Mucosa of descending colon (tissue), 3 donors: ENCODE measurements around the gene DBNL. TPM values are rescaled to one million over a fixed set of nuclear protein-coding genes. Genes with fewer than 3 reads are reported as not detected.

ENCODE experiments used
- ATAC-seq: fragments of 200-7000 bp; cut with Tn5 transposase; one replicate; pipeline ENCODE4 v1.9.1; 2020; ENCODE audit warnings: mild to moderate bottlenecking, moderate library complexity
- DNase-seq, 3 donors: peaks; one replicate each; pipeline ENCODE4 v3.0.0-alpha.2; 2020
- H3K36me3 ChIP-seq: fragments of 200-600 bp; one replicate; pipeline ENCODE4 v1.8.0; 2021; ENCODE audit warnings: low read depth, mild to moderate bottlenecking
- H3K4me1 ChIP-seq: fragments of 200-600 bp; one replicate; pipeline ENCODE4 v1.8.0; 2021; ENCODE audit warnings: low read depth, mild to moderate bottlenecking
- H3K4me3 ChIP-seq: fragments of 200-600 bp; one replicate; pipeline ENCODE4 v1.8.0; 2021; ENCODE audit warnings: mild to moderate bottlenecking
- H3K9me3 ChIP-seq: fragments of 200-600 bp; one replicate; pipeline ENCODE4 v1.8.0; 2021; ENCODE audit warnings: mild to moderate bottlenecking
- intact Hi-C, 2 donors: fragments of 100-400 bp; cut with DNase I in 1 of 2; cut with micrococcal nuclease in 1 of 2; formaldehyde crosslinking; loops; one replicate each; pipeline versions ENCODE4 v1.11.0 to v1.11.1; 2022; cut with DNase I, micrococcal nuclease
- total RNA-seq, 3 donors: library from RNA; stranded (reverse); fragmentation: NEBNext Ultra II Directional in 2 of 3; extraction: Animal tissue kit (Norgen Biotek cat#: 25700) in 2 of 3; gene quantifications; one replicate each; pipeline versions ENCODE4 v1.2.1 to v1.2.4, GENCODE V29; 2021 to 2023
- TF ChIP-seq, protein P1 (sequence below): fragments of 200-600 bp; IDR thresholded peaks from one replicate; pipeline ENCODE4 v1.8.0; 2022; ENCODE audit warnings: antibody characterized with exemption, mild to moderate bottlenecking
- donor health status: DM: no; HTN: no; CAD: no; lungs with moderate emphysema.
- donor health status: DM: no; HTN: no; CAD: no.
- donor health status: DM: no; HTN: yes; CAD: no.

The DBNL gene
- total RNA-seq, 3 donors from 2014 or later, result 84.2 to 91.2 (median 89.8) TPM

DNA sequence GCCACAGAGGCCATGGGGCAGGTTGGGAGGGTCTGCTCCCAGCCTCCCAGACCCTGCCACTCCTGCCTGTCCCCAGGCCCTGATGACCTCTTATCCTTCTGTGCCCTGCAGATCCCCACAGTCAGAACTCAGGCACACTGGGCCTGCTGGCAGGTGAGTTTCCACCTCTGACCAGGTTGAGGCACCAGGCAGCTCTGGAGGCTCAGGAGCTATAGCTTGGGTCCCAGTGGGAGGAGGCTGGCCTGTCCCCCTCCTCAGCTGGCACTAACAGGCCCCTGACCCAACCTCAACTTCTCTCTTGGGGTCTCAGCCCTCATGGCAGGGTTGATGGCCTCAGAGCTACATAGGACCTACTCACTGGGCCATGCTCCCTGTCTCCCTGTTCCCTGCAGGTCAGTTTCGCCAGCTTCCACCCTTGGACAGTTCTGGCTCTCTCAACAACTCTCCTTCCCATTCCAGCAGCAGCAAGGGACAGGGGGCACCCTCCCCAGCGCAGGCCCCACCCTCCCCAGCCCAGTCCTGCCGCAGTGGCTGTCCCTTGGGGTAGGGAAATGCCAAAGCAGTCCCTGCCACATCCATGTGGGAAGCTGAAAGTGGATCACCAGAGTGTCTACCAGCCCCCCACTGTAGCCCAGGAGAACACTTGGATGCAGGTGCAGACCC lies 56.9 kb downstream of the DBNL start:
- intact Hi-C loops, result no loop called here
- Histone ChIP-seq H3K4me1 (no peaks in the 10 kb centered on the region), H3K36me3 (no peaks in the 10 kb centered on the region), H3K4me3 (no peak overlapping the region), H3K9me3 (no peaks in the 10 kb centered on the region)
- ATAC-seq (no peak), DNase-seq (peak in 1 of 3 donors; percentile 23)
- TF ChIP-seq, protein P1, sequence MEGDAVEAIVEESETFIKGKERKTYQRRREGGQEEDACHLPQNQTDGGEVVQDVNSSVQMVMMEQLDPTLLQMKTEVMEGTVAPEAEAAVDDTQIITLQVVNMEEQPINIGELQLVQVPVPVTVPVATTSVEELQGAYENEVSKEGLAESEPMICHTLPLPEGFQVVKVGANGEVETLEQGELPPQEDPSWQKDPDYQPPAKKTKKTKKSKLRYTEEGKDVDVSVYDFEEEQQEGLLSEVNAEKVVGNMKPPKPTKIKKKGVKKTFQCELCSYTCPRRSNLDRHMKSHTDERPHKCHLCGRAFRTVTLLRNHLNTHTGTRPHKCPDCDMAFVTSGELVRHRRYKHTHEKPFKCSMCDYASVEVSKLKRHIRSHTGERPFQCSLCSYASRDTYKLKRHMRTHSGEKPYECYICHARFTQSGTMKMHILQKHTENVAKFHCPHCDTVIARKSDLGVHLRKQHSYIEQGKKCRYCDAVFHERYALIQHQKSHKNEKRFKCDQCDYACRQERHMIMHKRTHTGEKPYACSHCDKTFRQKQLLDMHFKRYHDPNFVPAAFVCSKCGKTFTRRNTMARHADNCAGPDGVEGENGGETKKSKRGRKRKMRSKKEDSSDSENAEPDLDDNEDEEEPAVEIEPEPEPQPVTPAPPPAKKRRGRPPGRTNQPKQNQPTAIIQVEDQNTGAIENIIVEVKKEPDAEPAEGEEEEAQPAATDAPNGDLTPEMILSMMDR, result no peak

- no peak overlapping the region for H3K4me3 ChIP-seq
- H3K36me3 ChIP-seq, result no peaks in the 10 kb centered on the region
- ATAC-seq (no peak), DNase-seq (peak in 1 of 3 donors; percentile 14)
- H3K9me3 ChIP-seq, result no peaks in the 10 kb centered on the region
- H3K4me1 ChIP-seq, result no peaks in the 10 kb centered on the region
- intact Hi-C loops, result no loop called here
- TF ChIP-seq, protein P1, result no peak
Observed at GRCh38 chr7:44101966-44102845, 57.7 kb downstream of the DBNL start.

- H3K36me3 ChIP-seq, result no peaks in the 10 kb centered on the region
- TF ChIP-seq, protein P1, result no peak
- intact Hi-C loops, result no loop called here
Observed at GRCh38 chr7:44102846-44103565, 58.5 kb downstream of the DBNL start.

GRCh38 chr7:44103566-44103922 lies 59.0 kb downstream of the DBNL start:
- no peak for ATAC-seq
- DNase-seq, result peak in 1 of 3 donors; percentile 16
- TF ChIP-seq, protein P1, result no peak
- no peak overlapping the region for H3K4me3 ChIP-seq
- no peaks in the 10 kb centered on the region for H3K9me3 ChIP-seq
- intact Hi-C loops, result no loop called here
- no peaks in the 10 kb centered on the region for H3K36me3 ChIP-seq
- H3K4me1 ChIP-seq, result no peaks in the 10 kb centered on the region

More at GRCh38 chr7:44102846-44103565, 58.5 kb downstream of the DBNL start:
- ATAC-seq (no peak), DNase-seq (peak in 1 of 3 donors; percentile 14)
- Histone ChIP-seq H3K4me1 (no peaks in the 10 kb centered on the region), H3K9me3 (no peaks in the 10 kb centered on the region), H3K4me3 (no peak overlapping the region)

DNA sequence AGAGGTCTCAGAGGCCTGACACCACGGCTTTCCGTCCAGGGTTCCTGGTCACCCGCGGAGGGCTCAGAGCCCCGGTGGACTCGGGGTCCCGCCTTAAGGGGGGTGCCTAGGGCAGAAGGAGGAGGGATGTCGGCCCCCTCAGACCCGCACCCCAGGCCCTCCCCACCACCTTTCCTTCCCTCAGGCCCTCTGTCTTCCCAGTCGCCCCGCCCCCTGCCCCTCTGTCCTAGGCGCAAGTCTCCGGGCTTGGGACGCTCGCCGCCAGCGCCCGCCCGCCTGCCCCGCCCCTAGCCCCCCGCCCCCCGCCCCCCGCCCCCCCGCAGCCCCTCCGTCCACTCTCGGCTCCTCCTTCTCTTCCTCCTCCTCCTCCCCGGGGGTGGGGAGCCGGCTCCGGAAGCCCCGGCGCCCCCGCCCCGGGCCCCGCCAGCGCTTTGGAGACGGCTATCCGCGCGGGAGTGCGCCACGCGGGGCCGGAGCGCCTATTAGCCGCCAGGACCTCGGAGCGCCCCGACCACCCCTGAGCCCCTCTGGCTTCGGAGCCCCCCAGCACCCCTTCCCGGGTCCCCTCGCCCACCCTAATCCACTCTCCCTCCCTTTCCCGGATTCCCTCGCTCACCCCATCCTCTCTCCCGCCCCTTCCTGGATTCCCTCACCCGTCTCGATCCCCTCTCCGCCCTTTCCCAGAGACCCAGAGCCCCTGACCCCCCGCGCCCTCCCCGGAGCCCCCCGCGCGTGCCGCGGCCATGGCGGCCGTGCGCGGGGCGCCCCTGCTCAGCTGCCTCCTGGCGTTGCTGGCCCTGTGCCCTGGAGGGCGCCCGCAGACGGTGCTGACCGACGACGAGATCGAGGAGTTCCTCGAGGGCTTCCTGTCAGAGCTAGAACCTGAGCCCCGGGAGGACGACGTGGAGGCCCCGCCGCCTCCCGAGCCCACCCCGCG lies 59.7 kb downstream of the DBNL start, which contains the start of gene AEBP1:
Gene AEBP1, plus strand, starts transcription at position 423 of the 937 bp plus-strand sequence. Its CDS starts 321 bp downstream, at position 744.
- Histone ChIP-seq H3K4me3 (peak within 1 kb of the TSS; percentile 11), H3K4me1 (no peaks in the 10 kb centered on the region), H3K36me3 (no peaks in the 10 kb centered on the region), H3K9me3 (no peaks in the 10 kb centered on the region)
- peak; percentile 29 for ATAC-seq
- TF ChIP-seq, protein P1, result no peak
- peak in 2 of 3 donors; percentile 37 to 59 for DNase-seq
- intact Hi-C loops, result no loop called here
